ENCODE data around the gene SLC35B1. TPM values are rescaled to one million over a fixed set of nuclear protein-coding genes. Genes with fewer than 3 reads are reported as not detected.

The SLC35B1 gene
- total RNA-seq, 1 experiment from 2014 or later = 44.7 TPM

DNA sequence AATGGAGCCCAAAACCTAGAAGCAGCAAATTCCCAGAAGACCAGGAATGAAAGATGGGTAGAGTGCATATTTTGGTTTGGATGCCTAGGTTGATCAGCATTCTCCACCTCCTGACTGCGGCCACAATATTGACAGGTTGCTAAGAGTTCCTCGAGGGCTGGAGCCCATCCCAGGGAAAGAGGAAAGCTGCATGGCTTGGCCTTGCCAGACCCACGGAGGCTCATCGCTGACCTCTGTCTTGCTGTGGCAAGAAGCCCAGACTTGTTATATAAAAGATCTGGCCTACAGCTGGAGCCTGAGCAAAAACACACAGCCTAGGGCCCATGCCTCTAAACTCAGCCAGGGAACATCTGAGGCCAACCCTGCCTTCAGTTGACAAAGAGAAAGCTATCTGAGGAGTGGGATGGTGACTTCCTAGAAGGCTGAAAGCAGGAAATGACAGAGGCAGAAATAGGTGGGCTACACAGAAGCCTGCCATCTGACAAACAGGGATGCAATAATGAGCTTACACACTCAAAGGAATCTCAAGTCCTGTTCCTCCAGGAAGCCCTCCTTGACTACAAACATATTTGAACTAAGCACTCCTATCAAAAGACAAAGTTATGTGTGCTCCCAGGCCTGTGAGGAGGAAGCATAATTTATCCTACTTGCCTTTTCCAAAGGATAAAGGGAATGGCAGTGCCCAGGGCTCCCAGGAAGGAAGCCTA is 22.5 kb upstream of the SLC35B1 start:
- TF ChIP-seq, protein P1, sequence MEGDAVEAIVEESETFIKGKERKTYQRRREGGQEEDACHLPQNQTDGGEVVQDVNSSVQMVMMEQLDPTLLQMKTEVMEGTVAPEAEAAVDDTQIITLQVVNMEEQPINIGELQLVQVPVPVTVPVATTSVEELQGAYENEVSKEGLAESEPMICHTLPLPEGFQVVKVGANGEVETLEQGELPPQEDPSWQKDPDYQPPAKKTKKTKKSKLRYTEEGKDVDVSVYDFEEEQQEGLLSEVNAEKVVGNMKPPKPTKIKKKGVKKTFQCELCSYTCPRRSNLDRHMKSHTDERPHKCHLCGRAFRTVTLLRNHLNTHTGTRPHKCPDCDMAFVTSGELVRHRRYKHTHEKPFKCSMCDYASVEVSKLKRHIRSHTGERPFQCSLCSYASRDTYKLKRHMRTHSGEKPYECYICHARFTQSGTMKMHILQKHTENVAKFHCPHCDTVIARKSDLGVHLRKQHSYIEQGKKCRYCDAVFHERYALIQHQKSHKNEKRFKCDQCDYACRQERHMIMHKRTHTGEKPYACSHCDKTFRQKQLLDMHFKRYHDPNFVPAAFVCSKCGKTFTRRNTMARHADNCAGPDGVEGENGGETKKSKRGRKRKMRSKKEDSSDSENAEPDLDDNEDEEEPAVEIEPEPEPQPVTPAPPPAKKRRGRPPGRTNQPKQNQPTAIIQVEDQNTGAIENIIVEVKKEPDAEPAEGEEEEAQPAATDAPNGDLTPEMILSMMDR (conservative IDR thresholded peaks at IDR 0.05) = no peak
- TF ChIP-seq EZH2 (IDR thresholded peaks at IDR 0.05; ENCODE audit: low read depth) = no peak
- POLR2A ChIA-PET (ENCODE audit: unreplicated experiment) = no interaction called here

DNA sequence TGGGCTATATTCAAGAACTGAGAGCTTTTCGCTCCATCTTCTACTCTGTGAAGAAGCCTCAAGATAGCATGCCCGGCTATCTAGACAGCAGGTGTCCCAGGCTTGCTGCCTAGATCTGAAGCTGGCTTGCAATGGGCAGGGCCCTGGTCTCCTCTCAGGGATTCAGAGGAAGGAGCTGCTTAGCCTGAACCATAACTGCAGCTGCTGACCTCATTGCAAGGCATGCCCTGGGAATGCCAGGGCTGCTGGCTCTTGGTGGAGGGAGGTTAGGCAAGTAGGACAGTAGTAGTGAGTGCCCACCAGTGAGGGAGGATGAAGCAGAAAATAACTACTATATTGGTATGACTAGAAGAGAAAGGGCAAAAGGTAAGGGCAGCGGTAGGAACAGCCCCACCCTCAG is 21.3 kb upstream of the SLC35B1 start:
- H3K4me2 ChIP-seq = no peak overlapping the region
- H3K4me3 ChIP-seq = no peak overlapping the region
- no peaks in the 10 kb centered on the region for H3K9me2 ChIP-seq (ENCODE audit: insufficient read depth)
- H3K4me1 ChIP-seq (replicated peaks; ENCODE audit: insufficient read depth) = no peaks in the 10 kb centered on the region
- DNase-seq = no peak
- no peak overlapping the region for H3K27ac ChIP-seq
- H2AFZ ChIP-seq = no peak overlapping the region
- H3K9me3 ChIP-seq (ENCODE audit: insufficient read depth, low read depth) = no peaks in the 10 kb centered on the region
- H3K36me3 ChIP-seq (ENCODE audit: low read depth) = no peaks in the 10 kb centered on the region
- no peaks in the 10 kb centered on the region for H4K20me1 ChIP-seq (ENCODE audit: insufficient read depth)
- no peaks in the 10 kb centered on the region for H3F3A ChIP-seq (ENCODE audit: insufficient read depth, low read depth)
- ChIA-PET CTCF (interaction anchor here (0.6 to 0.7 kb wide), 2 partner anchors 8 to 14 kb away, joined by 3 to 9 read pairs; no protein-coding TSS in a partner anchor), POLR2A (ENCODE audit: unreplicated experiment) (interaction anchor here (0.6 to 0.7 kb wide), 2 partner anchors 19 to 35 kb away, joined by 3 to 6 read pairs; no protein-coding TSS in a partner anchor)
- no peak for TF ChIP-seq EZH2 (IDR thresholded peaks at IDR 0.05; ENCODE audit: low read depth)
- TF ChIP-seq, protein P1 (conservative IDR thresholded peaks at IDR 0.05) = no peak
- intact Hi-C loops (cut with micrococcal nuclease; ENCODE audit: unreplicated experiment) = no loop called here
- H3K79me2 ChIP-seq (ENCODE audit: low read depth) = no peaks in the 10 kb centered on the region
- BruUV-seq (replicated peaks) = no TSS peak
- H3K27me3 ChIP-seq (ENCODE audit: insufficient read depth, low read depth) = no peaks in the 10 kb centered on the region

More for the DNA sequence above, 22.5 kb upstream of the SLC35B1 start:
- Histone ChIP-seq H3K4me1 (replicated peaks; ENCODE audit: insufficient read depth) (no peaks in the 10 kb centered on the region), H3K4me2 (no peak overlapping the region), H3K27ac (no peak overlapping the region), H3K9me2 (ENCODE audit: insufficient read depth) (no peaks in the 10 kb centered on the region), H4K20me1 (ENCODE audit: insufficient read depth) (no peaks in the 10 kb centered on the region), H3K36me3 (ENCODE audit: low read depth) (no peaks in the 10 kb centered on the region), H3K4me3 (no peak overlapping the region), H3K9me3 (ENCODE audit: insufficient read depth, low read depth) (no peaks in the 10 kb centered on the region), H2AFZ (no peak overlapping the region), H3K79me2 (ENCODE audit: low read depth) (no peaks in the 10 kb centered on the region), H3F3A (ENCODE audit: insufficient read depth, low read depth) (no peaks in the 10 kb centered on the region), H3K27me3 (ENCODE audit: insufficient read depth, low read depth) (no peaks in the 10 kb centered on the region)
- CTCF ChIA-PET = no interaction called here
- no TSS peak for BruUV-seq (replicated peaks)
- intact Hi-C loops (cut with micrococcal nuclease; ENCODE audit: unreplicated experiment) = no loop called here
- no peak for DNase-seq

DNA sequence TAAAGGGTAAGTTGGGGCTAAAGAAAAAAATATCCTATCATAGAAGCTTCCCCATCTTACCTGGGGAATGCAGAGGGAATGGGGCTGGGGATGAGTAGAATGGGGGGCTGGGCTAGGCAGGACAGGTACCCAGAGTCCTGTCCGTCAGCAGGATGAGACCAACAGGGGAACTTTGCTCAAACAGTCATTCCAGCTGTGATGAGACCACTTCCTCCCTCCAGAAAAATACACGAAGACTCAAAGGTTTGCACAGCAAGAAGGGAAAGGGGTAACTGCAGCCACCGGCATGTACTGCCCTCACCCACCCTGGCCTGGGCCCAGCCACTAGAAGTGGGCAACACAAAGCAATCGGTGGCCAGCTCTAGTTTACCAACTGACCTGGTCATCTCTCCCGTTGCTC is 20.7 kb upstream of the SLC35B1 start:
- Histone ChIP-seq H3K4me1 (replicated peaks; ENCODE audit: insufficient read depth) (no peaks in the 10 kb centered on the region), H3K4me3 (no peak overlapping the region), H3K4me2 (no peak overlapping the region), H3K27ac (no peak overlapping the region), H3K27me3 (ENCODE audit: insufficient read depth, low read depth) (no peaks in the 10 kb centered on the region), H3K9me3 (ENCODE audit: insufficient read depth, low read depth) (no peaks in the 10 kb centered on the region), H3K79me2 (ENCODE audit: low read depth) (no peaks in the 10 kb centered on the region), H3K9me2 (ENCODE audit: insufficient read depth) (no peaks in the 10 kb centered on the region), H4K20me1 (ENCODE audit: insufficient read depth) (no peaks in the 10 kb centered on the region), H3K36me3 (ENCODE audit: low read depth) (no peaks in the 10 kb centered on the region), H3F3A (ENCODE audit: insufficient read depth, low read depth) (no peaks in the 10 kb centered on the region), H2AFZ (no peak overlapping the region)
- DNase-seq = no peak
- TF ChIP-seq, protein P1 (conservative IDR thresholded peaks at IDR 0.05) = no peak
- TF ChIP-seq EZH2 (IDR thresholded peaks at IDR 0.05; ENCODE audit: low read depth) = no peak
- CTCF ChIA-PET = interaction anchor here (0.6 kb wide), 1 partner anchor 20 kb away, joined by 6 read pairs; no protein-coding TSS in a partner anchor
- POLR2A ChIA-PET (ENCODE audit: unreplicated experiment) = interaction anchor here (0.6 kb wide), 1 partner anchor 10 kb away, joined by 3 read pairs; no protein-coding TSS in a partner anchor
- intact Hi-C loops (cut with micrococcal nuclease; ENCODE audit: unreplicated experiment) = no loop called here
- no TSS peak for BruUV-seq (replicated peaks)
